Measurements from ENCODE around the gene REG4. TPM values are rescaled to one million over a fixed set of nuclear protein-coding genes. Genes with fewer than 3 reads are reported as not detected.

The REG4 gene
- total RNA-seq, 1 experiment from 2014 or later: not detected

DNA sequence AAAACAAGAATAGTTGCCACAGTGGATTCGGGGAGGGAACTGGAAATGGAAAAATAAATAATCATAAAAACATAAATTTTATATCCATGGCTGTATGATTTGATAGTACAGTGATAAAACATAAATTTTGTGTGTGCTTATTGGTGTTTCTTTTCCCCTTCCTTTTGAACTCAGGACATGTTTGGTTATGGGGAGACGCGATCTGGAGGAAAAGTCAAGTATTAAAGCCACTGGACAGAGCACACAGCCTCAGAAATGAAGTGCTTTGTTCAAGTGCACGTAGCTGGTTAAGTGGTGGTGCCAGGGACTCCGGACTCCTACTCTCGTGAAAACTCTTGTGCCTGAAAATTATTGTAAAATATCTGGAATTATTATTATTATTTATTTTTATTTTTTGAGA lies 32.9 kb downstream of the REG4 start:
- CTCF ChIA-PET: no interaction called here
- H2AFZ ChIP-seq (ENCODE audit: low read depth, low read length, poor library complexity, severe bottlenecking): no peak overlapping the region
- ATAC-seq: no peak
- no peaks in the 10 kb centered on the region for H3K9me2 ChIP-seq (ENCODE audit: insufficient read depth)
- no peaks in the 10 kb centered on the region for H3K79me2 ChIP-seq (ENCODE audit: insufficient read depth, low read length)
- no peak overlapping the region for H3K9ac ChIP-seq (ENCODE audit: low read length)
- no TSS peak for BruUV-seq (replicated peaks)
- no peaks in the 10 kb centered on the region for H4K20me1 ChIP-seq (ENCODE audit: insufficient read depth)
- no peaks in the 10 kb centered on the region for H3K36me3 ChIP-seq (ENCODE audit: control insufficient read depth in 1 of 2, insufficient read depth in 2 of 2, low read length in 2 of 2)
- H3K27ac ChIP-seq (ENCODE audit: low read depth, low read length): no peak overlapping the region
- peaks cover 2 to 7% of the 10 kb centered on the region in 2 experiments; a peak in 2 of 4 replicates for H3K4me1 ChIP-seq (ENCODE audit: control insufficient read depth in 1 of 2, insufficient read depth in 2 of 2, low read length in 2 of 2)
- no peak for DNase-seq (ENCODE audit: low read depth, low spot score)
- H3K9me3 ChIP-seq (ENCODE audit: control insufficient read depth in 1 of 2, insufficient read depth in 1 of 2, low read depth in 1 of 2, low read length in 2 of 2): no peaks in the 10 kb centered on the region
- no peak overlapping the region for H3K4me3 ChIP-seq (replicated peaks in 1 of 2; ENCODE audit: low read depth in 1 of 2, low read length in 2 of 2)
- TF ChIP-seq CBX3 (IDR thresholded peaks at IDR 0.05; ENCODE audit: low read depth): no peak
- no peak for TF ChIP-seq EZH2 (IDR thresholded peaks at IDR 0.05)
- TF ChIP-seq FOSL1 (IDR thresholded peaks at IDR 0.05; ENCODE audit: low read depth): no peak
- no peak for TF ChIP-seq SP1 (IDR thresholded peaks at IDR 0.05; ENCODE audit: low read depth)
- no peak for TF ChIP-seq JUND (IDR thresholded peaks at IDR 0.05)
- TF ChIP-seq POLR2A (IDR thresholded peaks at IDR 0.05; ENCODE audit: borderline replicate concordance, extremely low read depth, insufficient read depth, insufficient read length): no peak
- TF ChIP-seq YY1 (IDR thresholded peaks at IDR 0.05; ENCODE audit: extremely low read depth, insufficient replicate concordance, low read depth, low read length): no peak
- TF ChIP-seq ZNF274 (IDR thresholded peaks at IDR 0.05; ENCODE audit: low read depth, low read length): no peak
- no peaks in the 10 kb centered on the region for H3K27me3 ChIP-seq (ENCODE audit: insufficient read depth, low read length)
- intact Hi-C loops (cut with micrococcal nuclease): no loop called here
- POLR2A ChIA-PET: no interaction called here
- RAD21 ChIA-PET (ENCODE audit: low non-redundant PET in 1 of 2, low total read pairs in 2 of 2, uncharacterized antibody in 2 of 2, unreplicated experiment in 2 of 2): no interaction called here
- H3K4me2 ChIP-seq (ENCODE audit: low read length): no peak overlapping the region

DNA sequence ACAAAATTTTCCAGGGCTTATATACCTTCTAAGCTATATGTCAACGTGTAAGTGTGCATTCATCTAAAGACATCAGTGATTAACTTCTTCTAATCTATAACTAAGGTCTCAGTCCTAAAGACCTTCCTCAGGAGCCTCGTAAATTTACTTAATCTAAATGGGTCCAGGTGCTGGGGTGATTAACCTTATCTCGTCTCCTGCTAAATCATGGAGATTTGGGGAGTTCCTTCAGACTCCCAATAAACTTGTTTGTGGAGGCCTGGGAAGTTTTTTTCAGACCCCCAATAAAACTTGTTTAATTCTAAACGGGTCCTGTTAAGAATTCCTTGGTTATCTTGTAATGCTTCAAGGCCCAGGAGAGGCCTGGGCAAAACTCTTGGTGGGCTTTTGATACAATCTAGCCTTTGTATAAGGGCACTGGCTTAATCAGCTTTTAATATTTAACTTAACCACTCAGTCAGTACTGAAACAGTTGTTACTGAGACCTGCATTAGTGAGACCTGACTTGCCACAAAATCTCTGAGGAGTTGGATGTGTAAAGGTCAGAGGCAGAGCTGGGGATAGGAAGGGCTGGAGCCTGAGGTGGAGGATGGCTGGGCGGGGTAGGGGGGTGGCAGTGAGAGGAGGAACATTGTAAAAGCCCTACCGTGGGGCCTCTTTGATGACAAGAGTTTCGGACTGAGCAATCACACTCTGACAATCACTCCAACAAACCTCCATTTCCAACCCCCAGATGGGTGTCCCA lies 36.3 kb downstream of the REG4 start:
- ATAC-seq: no peak
- no peak for DNase-seq (ENCODE audit: low read depth, low spot score)
- no peaks in the 10 kb centered on the region for H4K20me1 ChIP-seq (ENCODE audit: insufficient read depth)
- no peaks in the 10 kb centered on the region for H3K79me2 ChIP-seq (ENCODE audit: insufficient read depth, low read length)
- peaks cover 2 to 7% of the 10 kb centered on the region in 2 experiments; a peak in 2 of 4 replicates for H3K4me1 ChIP-seq (ENCODE audit: control insufficient read depth in 1 of 2, insufficient read depth in 2 of 2, low read length in 2 of 2)
- ChIA-PET POLR2A (no interaction called here), CTCF (interaction anchor here (0.6 kb wide), 1 partner anchor 34 kb away, joined by 3 read pairs; no protein-coding TSS in a partner anchor), RAD21 (ENCODE audit: low non-redundant PET in 1 of 2, low total read pairs in 2 of 2, uncharacterized antibody in 2 of 2, unreplicated experiment in 2 of 2) (no interaction called here)
- BruUV-seq (replicated peaks): no TSS peak
- H3K9ac ChIP-seq (ENCODE audit: low read length): no peak overlapping the region
- no peaks in the 10 kb centered on the region for H3K9me3 ChIP-seq (ENCODE audit: control insufficient read depth in 1 of 2, insufficient read depth in 1 of 2, low read depth in 1 of 2, low read length in 2 of 2)
- no peaks in the 10 kb centered on the region for H3K9me2 ChIP-seq (ENCODE audit: insufficient read depth)
- no peak overlapping the region for H2AFZ ChIP-seq (ENCODE audit: low read depth, low read length, poor library complexity, severe bottlenecking)
- intact Hi-C loops (cut with micrococcal nuclease): no loop called here
- H3K4me3 ChIP-seq (replicated peaks in 1 of 2; ENCODE audit: low read depth in 1 of 2, low read length in 2 of 2): no peak overlapping the region
- no peaks in the 10 kb centered on the region for H3K27me3 ChIP-seq (ENCODE audit: insufficient read depth, low read length)
- H3K36me3 ChIP-seq (ENCODE audit: control insufficient read depth in 1 of 2, insufficient read depth in 2 of 2, low read length in 2 of 2): no peaks in the 10 kb centered on the region
- no peak overlapping the region for H3K27ac ChIP-seq (ENCODE audit: low read depth, low read length)
- no peak for TF ChIP-seq ELF1 (IDR thresholded peaks at IDR 0.05; ENCODE audit: borderline replicate concordance, low read depth)
- H3K4me2 ChIP-seq (ENCODE audit: low read length): no peak overlapping the region

All from HCT116 (cell line).